Right forelimb (tissue), 1 donor: Measurements from ENCODE around the gene CBLN3.
A peak's percentile ranks its signal among the peaks of the same experiment; 100 is the strongest.
"Not testable (repeated sequence)": the region's sequence is repeated elsewhere in the genome, so short reads cannot be mapped to it uniquely, and the experiment has no call there.

ENCODE experiments used
- DNase-seq: peaks from one replicate; pipeline ENCODE4 v3.0.0-alpha.2; 2018

Gene CBLN3

GRCh38 chr14:24429395-24430142, at the start of gene CBLN3, which contains the start of gene KHNYN:
CBLN3 (minus strand) TSS chr14:24429668; CDS start chr14:24429054, 614 bp downstream.
KHNYN (plus strand) TSS chr14:24429954; CDS start chr14:24430731, 777 bp downstream.
- DNase-seq = peak; percentile 93

DNA sequence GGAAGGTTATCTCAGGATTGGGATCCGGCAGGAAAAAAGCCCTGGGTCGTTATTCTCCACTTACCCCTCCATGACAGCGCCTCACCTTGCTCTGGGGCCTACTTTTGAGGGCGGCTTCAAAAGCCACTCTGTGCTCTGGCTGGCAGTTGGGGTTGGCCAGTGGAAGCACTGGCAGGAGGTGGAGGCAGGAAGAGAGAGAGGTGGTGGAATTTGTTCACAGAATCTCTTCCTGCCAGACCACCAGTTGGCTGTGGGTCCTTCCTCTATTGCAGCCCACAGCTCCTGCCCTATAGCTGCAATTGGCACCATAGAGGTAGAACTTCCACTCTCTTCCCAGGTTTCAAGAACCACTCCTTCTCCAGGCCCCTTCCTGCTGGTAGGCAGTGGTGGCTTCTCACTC, 45.8 kb upstream of the CBLN3 start:
- no peak for DNase-seq

GRCh38 chr14:24473211-24473610, 43.7 kb upstream of the CBLN3 start:
- DNase-seq = no peak

DNA sequence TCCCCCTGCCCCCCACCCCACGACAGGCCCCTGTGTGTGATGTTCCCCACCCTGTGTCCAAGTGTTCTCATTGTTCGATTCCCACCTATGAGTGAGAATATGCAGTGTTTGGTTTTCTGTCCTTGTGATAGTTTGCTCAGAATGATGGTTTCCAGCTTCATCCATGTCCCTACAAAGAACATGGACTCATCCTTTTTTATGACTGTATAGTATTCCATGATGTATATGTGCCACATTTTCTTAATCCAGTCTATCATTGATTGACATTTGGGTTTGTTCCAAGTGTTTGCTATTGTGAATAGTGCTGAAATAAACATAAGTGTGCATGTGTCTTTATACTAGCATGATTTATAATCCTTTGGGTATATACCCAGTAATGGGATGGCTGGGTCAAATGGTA, 41.0 kb upstream of the CBLN3 start:
- DNase-seq = not testable (repeated sequence)

- no peak for DNase-seq
Observed at GRCh38 chr14:24465805-24466204, 36.3 kb upstream of the CBLN3 start.

- no peak for DNase-seq
Observed at GRCh38 chr14:24465368-24465767, 35.9 kb upstream of the CBLN3 start.

DNA sequence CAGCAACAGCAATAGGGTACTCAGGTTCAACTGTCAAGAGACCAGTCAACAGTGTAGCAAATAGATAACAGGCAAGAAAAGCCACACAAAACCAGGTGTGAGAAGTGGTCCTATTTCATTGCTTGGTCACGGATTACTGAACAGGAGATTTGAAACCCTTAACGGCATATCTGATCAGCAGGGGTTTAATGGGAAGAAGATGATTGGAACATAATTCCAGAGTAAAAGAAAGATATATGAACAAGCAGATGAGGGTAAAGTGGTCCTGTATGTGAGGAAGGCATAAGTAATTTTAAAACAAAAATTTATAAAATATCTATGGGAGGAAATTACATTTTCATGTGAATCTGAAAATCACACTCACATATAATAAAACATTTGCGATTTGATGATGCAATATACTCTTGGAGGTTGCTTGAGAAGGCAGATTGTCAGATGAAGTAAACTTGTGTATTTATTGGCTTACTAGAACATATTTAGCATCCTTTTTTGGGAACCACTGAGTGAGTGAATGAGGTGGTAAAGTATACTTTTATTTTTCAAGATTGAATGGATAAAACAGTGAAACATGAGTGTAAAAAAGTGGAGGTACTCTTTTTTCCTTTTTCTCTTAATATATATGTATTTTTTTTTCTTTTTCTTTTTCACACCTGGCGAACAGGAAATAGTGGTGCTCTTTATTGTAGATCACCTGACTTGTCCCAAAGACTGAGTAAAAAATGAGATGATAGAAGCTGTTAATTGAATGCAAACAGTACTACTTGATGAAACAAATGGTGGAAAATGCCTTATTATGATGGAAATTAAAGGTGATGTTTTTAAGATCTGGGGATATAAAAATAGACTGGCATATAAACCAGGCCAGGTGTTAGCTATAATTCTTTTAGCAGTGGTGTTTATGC, 34.7 kb upstream of the CBLN3 start:
- no peak for DNase-seq

DNA sequence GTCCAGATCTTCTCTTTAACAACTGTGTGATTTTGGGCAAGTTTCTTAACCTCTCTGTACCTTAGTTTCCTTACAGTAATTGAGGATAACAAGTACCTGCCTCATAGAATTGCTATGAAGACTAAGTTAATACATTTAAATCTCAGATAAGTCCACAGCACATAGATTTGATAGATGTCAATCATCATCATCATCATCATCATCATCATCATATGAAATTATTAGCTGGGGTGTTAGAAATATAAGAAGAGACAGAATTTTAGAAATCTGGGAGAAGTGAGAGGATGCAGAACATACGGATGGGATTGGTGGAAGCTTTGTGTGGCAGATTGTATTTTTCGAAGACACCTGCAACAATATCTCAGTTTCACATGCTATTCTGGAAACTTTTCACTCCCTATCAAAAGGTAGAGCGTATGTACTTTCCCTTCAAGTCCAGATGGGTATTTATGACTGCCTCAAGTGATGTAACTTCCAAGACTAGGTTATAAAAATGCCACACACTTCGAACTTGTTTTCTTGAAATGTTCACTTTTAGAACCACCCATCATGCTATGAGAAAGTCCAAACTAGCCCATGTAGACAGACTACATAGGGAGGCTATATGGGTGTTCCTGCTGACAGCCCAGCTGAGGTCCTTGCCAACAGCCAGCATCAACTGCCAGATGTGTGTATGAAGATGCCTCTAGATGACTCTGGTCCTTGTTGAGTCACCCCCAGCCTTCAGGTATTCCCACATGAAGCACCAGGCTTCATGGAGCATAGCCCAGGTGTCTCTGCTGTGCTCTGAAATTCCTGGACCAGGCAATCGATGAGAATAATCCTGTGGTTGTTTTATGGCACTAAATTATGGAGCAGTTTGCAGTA, 33.8 kb upstream of the CBLN3 start:
- no peak for DNase-seq

DNA sequence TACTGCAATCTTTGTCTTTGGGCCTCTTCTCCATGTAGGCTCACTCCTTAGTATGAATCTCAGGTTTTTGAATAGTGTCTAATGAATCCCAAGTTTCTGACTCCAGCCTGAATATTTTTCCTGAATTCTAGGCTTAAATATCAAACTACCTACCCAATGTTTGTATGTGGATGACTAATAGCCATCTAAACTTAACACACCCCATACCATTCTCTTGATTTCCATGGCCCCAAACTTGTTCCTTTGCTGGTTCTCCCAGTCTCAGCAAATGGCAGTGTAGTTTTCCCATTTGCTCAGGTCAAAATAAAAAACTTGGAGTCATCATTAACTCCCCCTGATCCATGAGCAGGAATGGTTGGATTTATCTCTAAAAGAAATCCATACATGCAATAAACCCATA, 31.9 kb upstream of the CBLN3 start:
- DNase-seq = no peak

DNA sequence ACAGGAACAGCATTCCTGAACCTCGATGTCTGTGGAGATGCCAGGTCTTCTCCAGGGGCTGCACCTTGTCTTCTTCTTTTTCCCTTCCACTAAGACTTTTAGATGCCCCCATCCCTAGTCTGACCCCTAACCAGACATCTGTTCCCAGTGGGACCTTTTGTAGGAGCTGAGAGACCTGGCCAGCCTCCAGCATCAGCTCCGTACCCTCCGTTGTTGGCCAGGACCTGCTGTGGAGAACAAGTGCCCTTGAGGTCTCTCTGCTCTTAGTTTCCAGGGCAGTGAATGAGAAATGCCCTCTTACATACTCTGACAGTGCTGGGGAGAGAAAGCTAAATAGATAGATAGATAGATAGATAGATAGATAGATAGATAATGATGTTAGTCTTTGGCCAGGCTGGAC, 29.9 kb upstream of the CBLN3 start:
- no peak for DNase-seq

GRCh38 chr14:24458736-24459135, 29.3 kb upstream of the CBLN3 start:
- DNase-seq = no peak

DNA sequence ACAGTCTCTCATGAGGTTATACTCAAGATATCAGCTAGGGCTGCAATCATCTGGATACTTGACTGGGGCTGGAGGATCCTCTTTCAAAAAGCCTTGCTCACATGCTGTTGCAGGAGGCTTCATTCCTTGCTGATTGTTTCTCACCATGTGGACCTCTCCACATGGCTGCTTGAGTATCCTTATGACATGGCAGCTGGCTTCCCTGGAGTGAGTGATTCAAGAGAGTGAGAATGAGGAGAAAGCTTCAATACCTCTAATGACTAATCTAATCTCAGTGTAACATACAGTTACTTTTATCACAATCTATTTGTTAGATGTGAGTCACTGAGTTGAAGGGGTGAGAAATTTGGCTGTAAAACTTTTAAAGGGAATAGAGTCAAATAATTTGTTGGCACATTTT, 27.5 kb upstream of the CBLN3 start:
- no peak for DNase-seq

- not testable (repeated sequence) for DNase-seq
Observed at GRCh38 chr14:24450828-24451227, 21.4 kb upstream of the CBLN3 start.

DNA sequence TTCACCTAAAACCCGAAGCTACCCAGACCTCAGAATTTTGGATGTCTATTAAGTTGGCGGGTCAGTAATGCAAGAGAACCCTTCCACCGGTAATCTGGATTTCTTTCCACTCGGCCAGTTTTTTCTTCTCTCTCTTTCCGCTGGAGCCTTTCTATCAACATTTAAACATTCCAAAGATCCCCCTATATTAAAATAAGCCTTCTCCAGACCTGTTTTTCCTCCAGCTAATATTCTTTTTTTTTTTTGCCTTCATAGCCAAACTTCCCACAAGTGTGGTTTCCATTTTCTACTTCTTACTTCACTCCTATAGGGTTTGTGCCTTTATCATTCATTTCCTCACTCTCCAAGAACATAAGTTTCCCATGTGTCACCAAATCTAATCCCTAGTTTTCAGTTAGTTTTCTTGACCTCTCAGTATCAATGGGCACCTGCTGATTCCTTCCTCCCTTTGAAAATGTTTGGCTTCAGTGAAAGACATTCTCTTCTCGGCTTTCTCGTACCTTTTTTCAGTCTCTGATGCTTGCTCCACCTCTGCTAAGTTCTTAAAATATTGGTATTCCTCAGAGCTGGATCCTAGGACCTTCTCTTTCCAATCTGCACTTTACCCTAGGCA, 13.7 kb upstream of the CBLN3 start:
- no peak for DNase-seq

- DNase-seq = peak; percentile 96
Observed at GRCh38 chr14:24442240-24443052, 13.0 kb upstream of the CBLN3 start, which contains the start of gene SDR39U1. SDR39U1 (minus strand) TSS chr14:24442776; CDS start chr14:24442769, 7 bp downstream.

GRCh38 chr14:24441904-24442239, 12.4 kb upstream of the CBLN3 start:
- no peak for DNase-seq

- DNase-seq = no peak
Observed at GRCh38 chr14:24441485-24441884, 12.0 kb upstream of the CBLN3 start.

DNA sequence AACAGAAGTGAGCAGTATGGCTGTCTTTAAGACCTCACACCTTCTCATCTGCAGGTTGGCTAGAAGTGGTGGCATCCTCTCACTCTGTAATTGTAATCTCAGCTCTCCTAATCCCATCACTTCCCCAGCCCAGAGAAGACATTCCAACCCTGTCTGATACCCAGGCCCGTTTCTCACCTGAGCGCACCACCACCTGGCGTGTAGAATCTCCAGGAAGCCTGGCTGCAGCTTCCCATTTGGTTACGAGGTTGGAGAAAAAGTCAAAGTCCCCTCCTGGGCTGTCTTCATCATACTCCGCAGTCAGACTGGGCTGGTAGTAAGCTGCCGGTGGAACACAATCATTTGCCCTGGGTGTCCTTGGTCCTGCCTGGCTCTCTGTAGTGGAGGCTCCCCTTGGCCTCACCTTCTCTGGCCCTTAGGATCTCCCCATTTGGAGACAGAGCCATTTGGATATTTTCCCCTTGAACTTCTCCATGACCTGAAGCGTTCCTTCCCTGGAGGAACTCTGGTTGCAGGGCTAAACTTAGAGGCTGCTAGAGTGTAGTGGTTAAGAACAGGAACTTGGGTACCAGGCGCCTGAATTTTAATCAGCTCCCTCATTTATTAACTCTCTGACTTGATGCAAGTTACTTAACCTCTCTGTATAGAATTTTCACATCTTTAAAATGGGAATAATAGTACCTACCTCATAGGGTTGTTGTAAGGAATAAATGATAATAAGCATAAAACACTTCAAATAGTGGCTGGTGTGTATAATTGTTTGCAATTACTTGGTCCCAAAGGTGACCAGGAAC, 11.3 kb upstream of the CBLN3 start:
- no peak for DNase-seq

DNA sequence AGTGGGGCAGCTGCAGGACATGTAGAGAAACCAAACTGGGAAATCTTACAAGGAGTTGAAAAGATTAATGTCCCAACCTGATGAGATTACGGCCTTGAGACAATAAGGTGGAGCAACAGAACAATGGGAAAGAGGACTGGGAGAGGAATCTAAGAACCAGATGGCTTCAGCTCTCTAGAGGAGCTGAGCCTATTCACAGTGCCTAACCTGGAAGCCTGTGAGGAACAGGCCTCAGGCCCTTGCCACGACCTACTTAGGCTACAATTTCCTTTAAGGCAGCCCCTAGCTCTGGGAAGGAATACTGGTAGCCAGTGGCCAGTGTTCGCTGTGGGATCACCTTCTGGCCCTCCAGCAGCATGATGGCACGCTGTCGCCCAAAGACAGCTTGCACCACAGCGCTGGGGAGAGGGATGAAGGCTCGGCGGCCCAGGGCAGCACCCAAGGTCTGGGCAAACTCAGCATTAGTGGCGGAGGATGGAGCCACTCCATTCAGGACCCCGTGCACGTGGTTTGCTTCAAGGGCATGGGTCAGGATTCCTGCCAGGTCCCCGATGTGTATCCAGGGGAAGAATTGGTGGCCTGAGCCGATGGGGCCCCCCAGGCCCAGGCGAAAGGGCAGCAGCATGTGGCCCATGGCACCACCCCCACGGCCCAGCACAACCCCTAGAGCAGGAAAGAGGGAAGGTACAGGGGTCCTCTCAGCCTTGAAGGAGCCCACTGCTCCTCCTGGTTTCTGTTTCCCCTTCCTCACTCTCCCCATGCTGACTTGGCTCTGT, 10.6 kb upstream of the CBLN3 start:
- DNase-seq = no peak

DNA sequence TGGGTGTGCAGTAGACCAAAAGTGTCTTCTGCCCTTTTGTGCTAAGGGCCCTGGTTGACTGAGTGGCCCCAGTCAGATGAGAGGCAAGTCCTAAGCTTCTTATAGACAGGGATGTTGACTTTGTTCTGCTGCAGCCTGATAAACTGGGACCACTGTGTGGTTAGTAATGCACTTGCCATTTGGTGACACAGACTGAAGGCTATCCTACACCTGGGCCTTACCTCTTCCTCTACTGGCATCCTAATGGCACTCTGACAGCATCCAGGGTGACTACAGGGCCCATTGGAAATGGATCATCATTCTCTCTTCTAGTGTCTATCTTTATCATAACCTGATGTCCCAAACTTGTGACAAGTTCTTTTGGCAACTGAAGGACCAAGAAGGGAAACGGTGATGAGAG, 9.8 kb upstream of the CBLN3 start:
- DNase-seq = no peak
